GM23338 (cell line): Measurements from ENCODE around the gene MORC3. TPM values are rescaled to one million over a fixed set of nuclear protein-coding genes. Genes with fewer than 3 reads are reported as not detected.

Experiments
- CREB1 ChIP-seq: fragments of 250-450 bp; sonication (Bioruptor Pico); IDR thresholded peaks from 2 replicates; pipeline ENCODE4 v1.5.0; 2020; ENCODE audit warnings: low read depth, mild to moderate bottlenecking, moderate library complexity
- CTCF ChIP-seq, 2 experiments: fragments of 200-600 bp in 1 of 2; sonication (generic) in 1 of 2; conservative IDR thresholded peaks; 2 replicates each; pipeline versions ENCODE4 v1.5.1 to v1.6.1; 2016 to 2017; ENCODE audit warnings: antibody characterized with exemption in 2 of 2, low read depth in 2 of 2, mild to moderate bottlenecking in 2 of 2, moderate library complexity in 1 of 2
- EZH2 ChIP-seq: fragments of 200-600 bp; sonication (generic); IDR thresholded peaks from one replicate; pipeline ENCODE4 v1.8.0; 2017; ENCODE audit warnings: antibody characterized with exemption, mild to moderate bottlenecking, low read depth; ENCODE audit not compliant: unreplicated experiment
- EZH2phosphoT487 ChIP-seq: fragments of 200-600 bp; sonication (generic); IDR thresholded peaks from one replicate; pipeline ENCODE4 v1.8.1; 2018; ENCODE audit warnings: antibody characterized with exemption; ENCODE audit not compliant: unreplicated experiment
- JUNB ChIP-seq: IDR thresholded peaks from one replicate; pipeline ENCODE4 v1.6.1; 2016; ENCODE audit warnings: antibody characterized with exemption; ENCODE audit not compliant: unreplicated experiment
- NANOG ChIP-seq: IDR thresholded peaks from 2 replicates; pipeline ENCODE4 v1.6.1; 2016; ENCODE audit warnings: antibody characterized with exemption, borderline replicate concordance
- POLR2AphosphoS5 ChIP-seq: IDR thresholded peaks from 2 replicates; pipeline ENCODE4 v1.6.1; 2016; ENCODE audit warnings: antibody characterized with exemption, low read depth
- REST ChIP-seq: IDR thresholded peaks from one replicate; pipeline ENCODE4 v1.6.1; 2018; ENCODE audit warnings: antibody characterized with exemption; ENCODE audit not compliant: unreplicated experiment
- STAT1 ChIP-seq: IDR thresholded peaks from one replicate; pipeline ENCODE4 v1.6.1; 2016; ENCODE audit warnings: antibody characterized with exemption; ENCODE audit not compliant: unreplicated experiment
- ZNF114 ChIP-seq: fragments of 250-450 bp; sonication (Bioruptor Pico); IDR thresholded peaks from 2 replicates; pipeline ENCODE4 v1.5.0; 2020; ENCODE audit warnings: mild to moderate bottlenecking, moderate library complexity
- ZNF331 ChIP-seq: fragments of 250-450 bp; sonication (Bioruptor Pico); IDR thresholded peaks from 2 replicates; pipeline ENCODE4 v1.5.0; 2020; ENCODE audit warnings: low read depth, mild to moderate bottlenecking, moderate library complexity
- ZNF462 ChIP-seq: fragments of 250-450 bp; sonication (Bioruptor Pico); IDR thresholded peaks from 2 replicates; pipeline ENCODE4 v1.5.0; 2020; ENCODE audit warnings: mild to moderate bottlenecking, moderate library complexity
- polyA plus RNA-seq: library from polyadenylated mRNA; unstranded; fragments of >200 nt; fragmentation: Nextera tagmentation; extraction: Ambion mirVana; gene quantifications from 2 replicates; pipeline ENCODE4 v1.2.1, GENCODE V29; 2016
- total RNA-seq: library from RNA; depleted of rRNA; stranded (reverse); fragments of >200 nt; shearing (Covaris generic); gene quantifications from 2 replicates; pipeline ENCODE4 v1.2.3, GENCODE V29; 2014

Gene MORC3
- total and polyA plus RNA-seq, 2 experiments from 2014 or later = 11.5 to 25.4 TPM

- TF ChIP-seq ZNF462 (CRISPR knock-in tag) (no peak), POLR2AphosphoS5 (no peak), STAT1 (no peak), NANOG (no peak), CTCF (conservative IDR thresholded peaks at IDR 0.05; ENCODE audit: low read depth in 2 of 2) (no peak), ZNF114 (CRISPR knock-in tag) (no peak), JUNB (no peak), EZH2 (no peak), CREB1 (CRISPR knock-in tag) (no peak), EZH2phosphoT487 (no peak), ZNF331 (no peak), REST (no peak)
These were observed 82.3 kb downstream of the MORC3 start (continued) for GRCh38 chr21:36402339-36402738.
